Upper lobe of left lung (tissue), 6 donors: ENCODE data around the gene P4HA1. TPM values are rescaled to one million over a fixed set of nuclear protein-coding genes. Genes with fewer than 3 reads are reported as not detected.

Experiments used
- ATAC-seq, 2 donors: fragments of 200-7000 bp; cut with Tn5 transposase; one replicate each; pipeline ENCODE4 v1.9.1; 2022; ENCODE audit warnings: mild to moderate bottlenecking in 2 of 2, moderate library complexity in 2 of 2; ENCODE audit not compliant: low FRiP score in 2 of 2
- DNase-seq, 2 donors: peaks; one replicate each; pipeline ENCODE4 v3.0.0-alpha.2; 2019 to 2020
- H3K27ac ChIP-seq, 4 donors: fragments of 200-600 bp; sonication (generic); one replicate each; pipeline ENCODE4 v1.5.1; 2016 to 2019
- H3K27me3 ChIP-seq, 4 donors: fragments of 200-600 bp; sonication (generic); one replicate each; pipeline ENCODE4 v1.5.1; 2017 to 2019
- H3K36me3 ChIP-seq, 4 donors: fragments of 200-600 bp; sonication (generic); one replicate each; pipeline ENCODE4 v1.5.1; 2016 to 2019
- H3K4me1 ChIP-seq, 4 donors: fragments of 200-600 bp; sonication (generic); one replicate each; pipeline ENCODE4 v1.5.1; 2018 to 2019
- H3K4me3 ChIP-seq, 4 donors: fragments of 200-600 bp; sonication (generic); one replicate each; pipeline ENCODE4 v1.5.1; 2017 to 2019; ENCODE audit warnings: mild to moderate bottlenecking in 2 of 4, moderate library complexity in 1 of 4
- H3K9me3 ChIP-seq, 4 donors: fragments of 200-600 bp; sonication (generic); one replicate each; pipeline ENCODE4 v1.5.1; 2018 to 2019
- CTCF ChIP-seq, 6 experiments: fragments of 450-650 bp in 4 of 6; fragments of 200-600 bp in 2 of 6; sonication (generic) in 2 of 6; IDR thresholded peaks; one replicate each; pipeline ENCODE4 v1.5.1; 2016 to 2019; ENCODE audit warnings: antibody characterized with exemption in 6 of 6
- EP300 ChIP-seq, 4 donors: sonication (generic); formaldehyde crosslinking; IDR thresholded peaks; one replicate each; pipeline ENCODE4 v1.5.1; 2017; ENCODE audit warnings: antibody characterized with exemption in 4 of 4, control low read depth in 2 of 4
- POLR2A ChIP-seq, 4 donors: fragments of 450-650 bp; IDR thresholded peaks; one replicate each; pipeline ENCODE4 v1.5.1; 2016 to 2017; ENCODE audit warnings: antibody characterized with exemption in 4 of 4, mild to moderate bottlenecking in 2 of 4
- POLR2AphosphoS5 ChIP-seq, 2 donors: sonication (generic); formaldehyde crosslinking; IDR thresholded peaks; one replicate each; pipeline ENCODE4 v1.5.1; 2017; ENCODE audit warnings: antibody characterized with exemption in 2 of 2
- WGBS, 2 donors: methylation state at CpG; one replicate each; pipeline ENCODE4 v1.1.5; 2017 to 2018; 5-methylcytosine and 5-hydroxymethylcytosine counted together
- total RNA-seq, 6 donors: library from RNA; depleted of rRNA in 4 of 6; stranded (reverse); fragments of >200 nt in 4 of 6; gene quantifications; one replicate each; pipeline versions ENCODE4 v1.1.0 to v1.2.1, GENCODE V29; 2016 to 2021
- donor health status: DM: no; HTN: no; CAD: no; lungs with moderate emphysema.
- donor health status: DM: no; HTN: yes; CAD: no; lungs with severe emphysema.

Gene P4HA1
- total RNA-seq, 6 donors from 2014 or later = 13.4 to 50.0 (median 29.5) TPM

GRCh38 chr10:73065441-73065840, 31.2 kb downstream of the P4HA1 start:
- no peak overlapping the region for H3K4me3 ChIP-seq
- WGBS, 2 donors = 74 to 91% methylated on average over 1 of the region's 1 CpG
- TF ChIP-seq EP300 (IDR thresholded peaks at IDR 0.05) (no peak), POLR2A (IDR thresholded peaks at IDR 0.05) (no peak), POLR2AphosphoS5 (IDR thresholded peaks at IDR 0.05) (no peak)
- ATAC-seq (no peak), DNase-seq (no peak)
- no peaks in the 10 kb centered on the region for H3K27me3 ChIP-seq
- H3K9me3 ChIP-seq = no peaks in the 10 kb centered on the region
- no peak overlapping the region for H3K27ac ChIP-seq
- H3K36me3 ChIP-seq = peaks cover 0 to 38% (median 13%) of the 10 kb centered on the region in 4 donors
- H3K4me1 ChIP-seq = peaks cover 0 to 4% (median 0%) of the 10 kb centered on the region in 4 donors

GRCh38 chr10:73061743-73062142, 34.9 kb downstream of the P4HA1 start:
- Histone ChIP-seq H3K27ac (no peak overlapping the region), H3K4me1 (peaks cover 0 to 4% (median 0%) of the 10 kb centered on the region in 4 donors), H3K27me3 (no peaks in the 10 kb centered on the region), H3K4me3 (no peak overlapping the region), H3K9me3 (no peaks in the 10 kb centered on the region), H3K36me3 (peaks cover 0 to 27% (median 7%) of the 10 kb centered on the region in 4 donors)
- no peak for ATAC-seq
- TF ChIP-seq POLR2A (IDR thresholded peaks at IDR 0.05) (no peak), CTCF (IDR thresholded peaks at IDR 0.05) (no peak), EP300 (IDR thresholded peaks at IDR 0.05) (no peak), POLR2AphosphoS5 (IDR thresholded peaks at IDR 0.05) (no peak)
- 85 to 100% methylated on average over 1 of the region's 1 CpG for WGBS, 2 donors
- no peak for DNase-seq

GRCh38 chr10:73060738-73061635, 35.7 kb downstream of the P4HA1 start:
- H3K27ac ChIP-seq = no peak overlapping the region
- H3K9me3 ChIP-seq = no peaks in the 10 kb centered on the region
- H3K4me1 ChIP-seq = peaks cover 0 to 4% (median 0%) of the 10 kb centered on the region in 4 donors
- no peaks in the 10 kb centered on the region for H3K27me3 ChIP-seq
- 41 to 43% methylated on average over 5 of the region's 5 CpGs for WGBS, 2 donors
- DNase-seq = no peak
- TF ChIP-seq CTCF (IDR thresholded peaks at IDR 0.05) (peak in 4 of 6 experiments; percentile 27 to 38 (median 30)), EP300 (IDR thresholded peaks at IDR 0.05) (no peak)
- ATAC-seq = peak in 1 of 2 donors; percentile 34
- peaks cover 0 to 23% (median 4%) of the 10 kb centered on the region in 4 donors for H3K36me3 ChIP-seq
- H3K4me3 ChIP-seq = no peak overlapping the region

GRCh38 chr10:73060173-73060572, 36.5 kb downstream of the P4HA1 start:
- H3K27me3 ChIP-seq = no peaks in the 10 kb centered on the region
- H3K4me3 ChIP-seq = no peak overlapping the region
- TF ChIP-seq EP300 (IDR thresholded peaks at IDR 0.05) = no peak
- no peak for TF ChIP-seq POLR2AphosphoS5 (IDR thresholded peaks at IDR 0.05)
- no peak for TF ChIP-seq CTCF (IDR thresholded peaks at IDR 0.05)
- no peak for TF ChIP-seq POLR2A (IDR thresholded peaks at IDR 0.05)
- no peak for DNase-seq
- no peak overlapping the region for H3K27ac ChIP-seq
- H3K9me3 ChIP-seq = no peaks in the 10 kb centered on the region
- peaks cover 0 to 4% (median 0%) of the 10 kb centered on the region in 4 donors for H3K4me1 ChIP-seq
- ATAC-seq = no peak
- WGBS, 2 donors = 64 to 100% methylated on average over 1 of the region's 1 CpG
- H3K36me3 ChIP-seq = peaks cover 0 to 22% (median 3%) of the 10 kb centered on the region in 4 donors

- no peak for TF ChIP-seq CTCF (IDR thresholded peaks at IDR 0.05)
- TF ChIP-seq EP300 (IDR thresholded peaks at IDR 0.05) = no peak
- no peak for TF ChIP-seq POLR2A (IDR thresholded peaks at IDR 0.05)
- TF ChIP-seq POLR2AphosphoS5 (IDR thresholded peaks at IDR 0.05) = no peak
- 94 to 99% methylated on average over 6 of the region's 6 CpGs for WGBS, 2 donors
- no peak overlapping the region for H3K4me3 ChIP-seq
- no peak overlapping the region for H3K27ac ChIP-seq
- peaks cover 0 to 4% (median 0%) of the 10 kb centered on the region in 4 donors for H3K4me1 ChIP-seq
- DNase-seq (no peak), ATAC-seq (no peak)
- no peaks in the 10 kb centered on the region for H3K9me3 ChIP-seq
- H3K27me3 ChIP-seq = no peaks in the 10 kb centered on the region
- H3K36me3 ChIP-seq = peaks cover 1 to 27% (median 10%) of the 10 kb centered on the region in 4 donors
Observed at GRCh38 chr10:73058057-73058591, 38.5 kb downstream of the P4HA1 start.
